Measurements from ENCODE around the gene CARD11. TPM values are rescaled to one million over a fixed set of nuclear protein-coding genes. Genes with fewer than 3 reads are reported as not detected.

Gene CARD11
- total RNA-seq, 4 donors from 2014 or later = 0.96 to 47.5 (median 6.6) TPM

DNA sequence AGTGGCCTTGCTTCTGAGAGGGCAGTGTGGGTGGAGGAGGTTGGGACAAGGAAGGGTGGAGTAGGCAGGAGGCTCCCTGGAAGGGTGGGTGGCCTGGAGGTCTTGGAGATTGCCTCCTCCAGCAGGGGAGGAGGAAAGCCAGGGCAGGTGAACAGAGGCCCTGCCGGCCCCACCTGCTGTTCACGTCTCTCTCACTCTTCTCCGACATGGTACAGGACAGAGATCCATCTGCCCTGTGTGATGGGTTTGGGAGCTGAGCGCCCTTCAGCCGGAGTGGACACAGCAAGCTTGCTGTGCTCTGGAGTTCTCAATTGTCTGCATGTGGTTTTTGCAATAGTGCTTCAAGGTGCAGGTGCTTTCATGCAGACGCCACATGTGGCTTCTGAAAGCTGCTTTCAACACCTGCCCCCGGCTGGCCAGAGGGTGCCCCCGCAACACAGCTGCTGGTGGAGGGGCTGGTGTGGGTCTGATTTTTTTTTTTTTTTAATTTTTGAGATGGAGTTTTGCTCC, 116.7 kb downstream of the CARD11 start:
- Histone ChIP-seq H3K36me3 (no peaks in the 10 kb centered on the region), H3K27ac (no peak overlapping the region), H3K4me1 (no peaks in the 10 kb centered on the region), H3K4me3 (no peak overlapping the region), H3K27me3 (peaks cover 5% of the 10 kb centered on the region), H3K9me3 (no peaks in the 10 kb centered on the region)
- intact Hi-C loops (cut with DNase I; ENCODE audit: low total_unique reads) = no loop called here
- in situ Hi-C loops (cut with MboI; ENCODE audit: low pct_ligation_motif_present in 1 of 4, low pct_unique_long_range_greater_than_20kb in 1 of 4, low sequenced_read_pairs in 3 of 4) = no loop called here
- no peak for DNase-seq
- WGBS, 2 donors (ENCODE audit: low coverage in 1 of 2) = 84 to 92% methylated on average over 2 to 8 of the region's 8 CpGs
- TF ChIP-seq POLR2A (IDR thresholded peaks at IDR 0.05) = no peak
- no peak for TF ChIP-seq EP300 (IDR thresholded peaks at IDR 0.05; ENCODE audit: low read depth)
- TF ChIP-seq, protein P1, sequence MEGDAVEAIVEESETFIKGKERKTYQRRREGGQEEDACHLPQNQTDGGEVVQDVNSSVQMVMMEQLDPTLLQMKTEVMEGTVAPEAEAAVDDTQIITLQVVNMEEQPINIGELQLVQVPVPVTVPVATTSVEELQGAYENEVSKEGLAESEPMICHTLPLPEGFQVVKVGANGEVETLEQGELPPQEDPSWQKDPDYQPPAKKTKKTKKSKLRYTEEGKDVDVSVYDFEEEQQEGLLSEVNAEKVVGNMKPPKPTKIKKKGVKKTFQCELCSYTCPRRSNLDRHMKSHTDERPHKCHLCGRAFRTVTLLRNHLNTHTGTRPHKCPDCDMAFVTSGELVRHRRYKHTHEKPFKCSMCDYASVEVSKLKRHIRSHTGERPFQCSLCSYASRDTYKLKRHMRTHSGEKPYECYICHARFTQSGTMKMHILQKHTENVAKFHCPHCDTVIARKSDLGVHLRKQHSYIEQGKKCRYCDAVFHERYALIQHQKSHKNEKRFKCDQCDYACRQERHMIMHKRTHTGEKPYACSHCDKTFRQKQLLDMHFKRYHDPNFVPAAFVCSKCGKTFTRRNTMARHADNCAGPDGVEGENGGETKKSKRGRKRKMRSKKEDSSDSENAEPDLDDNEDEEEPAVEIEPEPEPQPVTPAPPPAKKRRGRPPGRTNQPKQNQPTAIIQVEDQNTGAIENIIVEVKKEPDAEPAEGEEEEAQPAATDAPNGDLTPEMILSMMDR (IDR thresholded peaks at IDR 0.05) = no peak
- TF ChIP-seq POLR2AphosphoS5 (IDR thresholded peaks at IDR 0.05) = no peak

DNA sequence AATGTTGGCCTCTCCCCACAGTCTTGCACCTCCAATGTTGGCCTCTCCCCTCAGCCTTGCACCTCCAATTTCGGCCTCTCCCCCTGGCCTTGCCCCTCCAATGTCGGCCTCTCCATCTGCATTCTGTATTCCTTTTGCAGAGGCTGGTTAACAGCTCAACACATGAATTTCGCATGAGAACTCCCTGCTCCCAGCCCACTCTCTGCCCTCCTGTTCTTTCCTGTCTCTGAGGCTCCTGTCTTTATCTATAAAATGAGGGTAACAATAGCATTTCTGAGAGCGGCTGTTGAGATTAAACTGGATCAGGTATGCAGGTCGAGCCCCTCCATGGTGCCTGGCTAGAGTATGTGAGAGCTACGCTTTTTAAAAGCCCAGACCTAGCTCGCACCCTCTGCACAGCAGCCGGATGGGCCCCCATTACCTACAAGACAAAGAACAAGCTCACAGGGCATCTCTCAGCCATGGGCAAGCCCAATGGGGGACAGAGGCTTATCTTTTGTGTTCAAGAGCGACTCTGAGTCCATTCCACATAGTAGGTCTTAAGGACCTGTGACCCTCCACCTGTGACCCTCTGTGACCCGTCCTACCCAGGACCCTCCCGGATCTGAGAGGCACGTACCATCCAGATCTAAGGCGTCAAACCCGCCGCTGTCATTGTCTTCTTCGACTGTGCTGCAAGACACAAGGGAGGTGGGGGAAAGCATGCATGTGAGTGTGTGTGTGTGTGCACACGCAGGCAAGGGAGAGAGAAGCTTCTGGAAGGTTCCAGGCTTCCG, 117.4 kb downstream of the CARD11 start:
- intact Hi-C loops (cut with DNase I; ENCODE audit: low total_unique reads) = no loop called here
- peaks cover 5% of the 10 kb centered on the region for H3K27me3 ChIP-seq
- in situ Hi-C loops (cut with MboI; ENCODE audit: low pct_ligation_motif_present in 1 of 4, low pct_unique_long_range_greater_than_20kb in 1 of 4, low sequenced_read_pairs in 3 of 4) = no loop called here
- no peaks in the 10 kb centered on the region for H3K4me1 ChIP-seq
- H3K9me3 ChIP-seq = no peaks in the 10 kb centered on the region
- no peaks in the 10 kb centered on the region for H3K36me3 ChIP-seq
- WGBS, 2 donors (ENCODE audit: low coverage in 1 of 2) = 94 to 95% methylated on average over 4 to 18 of the region's 18 CpGs
- no peak overlapping the region for H3K4me3 ChIP-seq
- no peak overlapping the region for H3K27ac ChIP-seq
- DNase-seq = no peak
- TF ChIP-seq, protein P1 (IDR thresholded peaks at IDR 0.05) = no peak
- TF ChIP-seq POLR2AphosphoS5 (IDR thresholded peaks at IDR 0.05) (no peak), EP300 (IDR thresholded peaks at IDR 0.05; ENCODE audit: low read depth) (no peak), POLR2A (IDR thresholded peaks at IDR 0.05) (no peak)

DNA sequence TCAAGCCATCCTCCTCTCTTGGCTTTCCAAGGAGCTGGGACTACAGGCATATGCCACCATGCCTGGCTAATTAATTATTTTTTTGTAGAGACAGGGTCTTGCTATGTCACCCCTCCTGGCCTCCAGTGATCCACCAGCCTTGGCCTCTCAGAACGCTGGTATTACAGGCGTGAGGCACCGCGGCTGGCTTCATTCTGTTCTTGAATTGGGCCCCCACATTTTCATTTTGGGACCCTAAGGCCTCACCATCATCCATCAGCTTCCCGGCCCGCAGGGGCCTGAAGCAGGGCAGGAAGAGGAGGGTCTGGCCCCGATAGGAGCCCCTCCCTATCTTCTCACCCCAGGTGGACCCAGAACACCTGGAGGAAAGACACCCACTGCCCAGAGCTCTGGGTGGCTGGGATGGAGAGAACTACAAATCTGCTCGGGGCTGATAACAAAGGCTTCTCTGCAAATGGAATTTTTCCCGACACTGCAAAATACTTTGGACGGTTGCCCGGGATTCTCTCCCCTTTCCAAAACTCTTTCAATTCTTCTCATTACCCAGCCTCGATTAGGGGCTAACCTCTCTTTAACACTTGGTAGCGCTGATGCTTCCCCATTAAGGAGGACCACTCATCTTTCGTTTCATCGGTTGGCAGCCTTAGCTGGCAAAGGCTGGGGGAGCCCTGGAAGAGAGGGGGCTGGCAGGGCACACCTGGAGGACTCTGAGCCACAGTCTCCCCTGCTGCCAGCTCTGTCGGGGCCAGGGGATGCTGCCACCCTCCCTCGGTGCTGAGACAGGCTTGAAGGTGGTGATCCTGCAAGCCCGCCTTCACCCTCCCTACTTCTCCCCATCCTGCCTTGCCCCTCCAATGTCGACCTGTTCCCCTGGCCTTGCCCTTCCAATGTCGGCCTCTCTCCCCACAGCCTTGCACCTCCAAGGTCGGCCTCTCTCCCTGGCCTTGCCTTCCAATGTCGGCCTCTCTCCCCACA, 118.5 kb downstream of the CARD11 start:
- intact Hi-C loops (cut with DNase I; ENCODE audit: low total_unique reads) (no loop called here), in situ Hi-C loops (cut with MboI; ENCODE audit: low pct_ligation_motif_present in 1 of 4, low pct_unique_long_range_greater_than_20kb in 1 of 4, low sequenced_read_pairs in 3 of 4) (no loop called here)
- Histone ChIP-seq H3K36me3 (no peaks in the 10 kb centered on the region), H3K4me3 (no peak overlapping the region), H3K9me3 (no peaks in the 10 kb centered on the region), H3K4me1 (no peaks in the 10 kb centered on the region), H3K27ac (no peak overlapping the region), H3K27me3 (peaks cover 5% of the 10 kb centered on the region)
- DNase-seq = no peak
- TF ChIP-seq POLR2AphosphoS5 (IDR thresholded peaks at IDR 0.05) (no peak), EP300 (IDR thresholded peaks at IDR 0.05; ENCODE audit: low read depth) (no peak), POLR2A (IDR thresholded peaks at IDR 0.05) (no peak)
- TF ChIP-seq, protein P1 (IDR thresholded peaks at IDR 0.05) = no peak
- WGBS, 2 donors (ENCODE audit: low coverage in 1 of 2) = 77 to 82% methylated on average over 10 to 22 of the region's 22 CpGs
